Astrocyte (in vitro differentiated cells and primary cell): Measurements from ENCODE around the gene HSD17B11. TPM values are rescaled to one million over a fixed set of nuclear protein-coding genes. Genes with fewer than 3 reads are reported as not detected.
"Not testable (repeated sequence)": the region's sequence is repeated elsewhere in the genome, so short reads cannot be mapped to it uniquely, and the experiment has no call there.

Experiments used
- DNase-seq: peaks from one replicate; pipeline ENCODE4 v3.0.0-alpha.2; 2010; ENCODE audit warnings: low read depth
- FAIRE-seq: peaks from 2 replicates; lab custom pipeline; 2011; peaks lifted over from hg19 to GRCh38; lab: Jason Lieb, UNC
- H2AFZ ChIP-seq: 2 replicates; pipeline ENCODE4 v1.6.0; 2012; ENCODE audit warnings: low read depth, low read length, inconsistent platforms
- H3K27ac ChIP-seq: 2 replicates; pipeline ENCODE4 v1.5.1; 2011; ENCODE audit warnings: low read depth, low read length, inconsistent platforms
- H3K27me3 ChIP-seq: 2 replicates; pipeline ENCODE4 v1.6.0; 2011; ENCODE audit warnings: low read length, inconsistent platforms; ENCODE audit not compliant: insufficient read depth
- H3K36me3 ChIP-seq: 2 replicates; pipeline ENCODE4 v1.5.1; 2011; ENCODE audit warnings: low read length, inconsistent platforms; ENCODE audit not compliant: insufficient read depth
- H3K4me1 ChIP-seq: 2 replicates; pipeline ENCODE4 v1.5.1; 2011; ENCODE audit warnings: low read length, inconsistent platforms; ENCODE audit not compliant: insufficient read depth
- H3K4me2 ChIP-seq: 2 replicates; pipeline ENCODE4 v1.6.0; 2012; ENCODE audit warnings: low read length, inconsistent platforms
- H3K4me3 ChIP-seq: 2 replicates; pipeline ENCODE4 v1.5.1; 2011; ENCODE audit warnings: low read depth, mild to moderate bottlenecking, low read length, inconsistent platforms; ENCODE audit not compliant: insufficient read depth
- H3K79me2 ChIP-seq: 2 replicates; pipeline ENCODE4 v1.6.0; 2012; ENCODE audit warnings: mild to moderate bottlenecking, low read length, inconsistent platforms; ENCODE audit not compliant: insufficient read depth
- H3K9ac ChIP-seq: 2 replicates; pipeline ENCODE4 v1.6.0; 2012; ENCODE audit warnings: mild to moderate bottlenecking, low read length, inconsistent platforms
- H3K9me3 ChIP-seq: 2 replicates; pipeline ENCODE4 v1.5.1; 2012; ENCODE audit warnings: low read depth, mild to moderate bottlenecking, low read length, inconsistent platforms; ENCODE audit not compliant: insufficient read depth
- H4K20me1 ChIP-seq: 2 replicates; pipeline ENCODE4 v1.6.0; 2012; ENCODE audit warnings: low read length, inconsistent platforms; ENCODE audit not compliant: insufficient read depth
- H3K27ac Mint-ChIP-seq: one replicate; pipeline ENCODE4 v1.8.0; 2021; ENCODE audit warnings: mild to moderate bottlenecking, mixed read lengths; ENCODE audit not compliant: unreplicated experiment
- H3K27me3 Mint-ChIP-seq: one replicate; pipeline ENCODE4 v1.8.0; 2021; ENCODE audit warnings: low read depth, mixed read lengths; ENCODE audit not compliant: unreplicated experiment
- H3K36me3 Mint-ChIP-seq: one replicate; pipeline ENCODE4 v1.8.0; 2021; ENCODE audit warnings: low read depth, mixed read lengths; ENCODE audit not compliant: unreplicated experiment
- H3K4me1 Mint-ChIP-seq: one replicate; pipeline ENCODE4 v1.8.0; 2021; ENCODE audit warnings: low read depth, mixed read lengths; ENCODE audit not compliant: unreplicated experiment
- H3K4me3 Mint-ChIP-seq: one replicate; pipeline ENCODE4 v1.8.0; 2021; ENCODE audit warnings: mild to moderate bottlenecking, moderate library complexity, mixed read lengths; ENCODE audit not compliant: unreplicated experiment
- H3K9me3 Mint-ChIP-seq: one replicate; pipeline ENCODE4 v1.8.0; 2021; ENCODE audit warnings: mild to moderate bottlenecking, mixed read lengths; ENCODE audit not compliant: unreplicated experiment
- EZH2 ChIP-seq: IDR thresholded peaks from 2 replicates; pipeline ENCODE4 v1.6.1; 2012; ENCODE audit warnings: mild to moderate bottlenecking, low read length, inconsistent platforms; ENCODE audit not compliant: insufficient read depth
- total RNA-seq: library from RNA; stranded (reverse); gene quantifications from 2 replicates; pipeline ENCODE4 v1.2.1, GENCODE V29; 2021
- TF ChIP-seq, protein P1 (sequence below): IDR thresholded peaks from 2 replicates; pipeline ENCODE4 v1.5.1; 2011; ENCODE audit warnings: low read depth, mild to moderate bottlenecking, inconsistent platforms, low read length, moderate library complexity; ENCODE audit not compliant: insufficient read depth

HSD17B11 gene
- total RNA-seq, 1 donor from 2014 or later: 34.0 TPM

DNA sequence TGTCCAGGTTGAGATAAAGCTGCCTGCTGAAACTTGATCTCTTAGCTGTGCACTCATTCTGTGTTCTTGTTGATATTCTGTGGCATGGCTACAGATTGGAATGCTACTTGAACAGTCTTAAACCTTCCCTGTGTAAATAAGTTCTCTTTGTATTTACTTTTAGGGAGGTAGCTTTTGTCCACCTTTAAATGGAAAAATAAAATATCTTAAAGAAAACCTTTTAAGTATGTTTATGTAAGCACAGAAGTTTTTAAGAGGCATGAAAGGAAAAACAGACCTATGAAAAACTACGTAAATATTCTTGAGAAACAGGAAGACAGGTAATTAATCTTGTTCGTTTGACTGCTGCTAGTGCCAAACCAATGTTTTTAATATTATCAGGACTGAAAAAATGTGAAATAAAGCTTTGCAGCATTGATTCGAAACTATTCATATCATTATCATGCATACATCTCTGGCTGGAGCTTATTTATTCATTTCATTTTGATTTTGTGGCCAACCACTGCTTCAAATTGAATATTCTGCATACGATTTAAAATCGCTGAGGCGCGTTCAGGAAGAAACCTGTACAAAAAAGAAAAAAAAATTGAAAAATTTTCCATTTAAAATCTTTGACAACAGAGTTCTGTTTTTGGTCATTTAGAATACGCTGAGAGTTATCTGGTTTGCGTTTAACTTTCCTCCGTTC is 86.1 kb downstream of the HSD17B11 start:
- Histone ChIP-seq H3K27me3 (no peaks in the 10 kb centered on the region), H3K9ac (no peak overlapping the region), H3K79me2 (no peaks in the 10 kb centered on the region), H3K36me3 (no peaks in the 10 kb centered on the region), H3K27ac (no peak overlapping the region), H3K4me3 (no peak overlapping the region), H3K9me3 (no peaks in the 10 kb centered on the region), H3K4me1 (no peaks in the 10 kb centered on the region), H4K20me1 (no peaks in the 10 kb centered on the region), H2AFZ (no peak overlapping the region), H3K4me2 (no peak overlapping the region)
- no peaks in the 10 kb centered on the region for H3K4me1 Mint-ChIP-seq
- H3K27ac Mint-ChIP-seq: no peak overlapping the region
- H3K36me3 Mint-ChIP-seq: no peaks in the 10 kb centered on the region
- no peak overlapping the region for H3K4me3 Mint-ChIP-seq
- FAIRE-seq: no peak
- H3K27me3 Mint-ChIP-seq: no peaks in the 10 kb centered on the region
- peak; percentile 52 for DNase-seq
- TF ChIP-seq, protein P1, sequence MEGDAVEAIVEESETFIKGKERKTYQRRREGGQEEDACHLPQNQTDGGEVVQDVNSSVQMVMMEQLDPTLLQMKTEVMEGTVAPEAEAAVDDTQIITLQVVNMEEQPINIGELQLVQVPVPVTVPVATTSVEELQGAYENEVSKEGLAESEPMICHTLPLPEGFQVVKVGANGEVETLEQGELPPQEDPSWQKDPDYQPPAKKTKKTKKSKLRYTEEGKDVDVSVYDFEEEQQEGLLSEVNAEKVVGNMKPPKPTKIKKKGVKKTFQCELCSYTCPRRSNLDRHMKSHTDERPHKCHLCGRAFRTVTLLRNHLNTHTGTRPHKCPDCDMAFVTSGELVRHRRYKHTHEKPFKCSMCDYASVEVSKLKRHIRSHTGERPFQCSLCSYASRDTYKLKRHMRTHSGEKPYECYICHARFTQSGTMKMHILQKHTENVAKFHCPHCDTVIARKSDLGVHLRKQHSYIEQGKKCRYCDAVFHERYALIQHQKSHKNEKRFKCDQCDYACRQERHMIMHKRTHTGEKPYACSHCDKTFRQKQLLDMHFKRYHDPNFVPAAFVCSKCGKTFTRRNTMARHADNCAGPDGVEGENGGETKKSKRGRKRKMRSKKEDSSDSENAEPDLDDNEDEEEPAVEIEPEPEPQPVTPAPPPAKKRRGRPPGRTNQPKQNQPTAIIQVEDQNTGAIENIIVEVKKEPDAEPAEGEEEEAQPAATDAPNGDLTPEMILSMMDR: no peak
- TF ChIP-seq EZH2: no peak
- no peaks in the 10 kb centered on the region for H3K9me3 Mint-ChIP-seq

DNA sequence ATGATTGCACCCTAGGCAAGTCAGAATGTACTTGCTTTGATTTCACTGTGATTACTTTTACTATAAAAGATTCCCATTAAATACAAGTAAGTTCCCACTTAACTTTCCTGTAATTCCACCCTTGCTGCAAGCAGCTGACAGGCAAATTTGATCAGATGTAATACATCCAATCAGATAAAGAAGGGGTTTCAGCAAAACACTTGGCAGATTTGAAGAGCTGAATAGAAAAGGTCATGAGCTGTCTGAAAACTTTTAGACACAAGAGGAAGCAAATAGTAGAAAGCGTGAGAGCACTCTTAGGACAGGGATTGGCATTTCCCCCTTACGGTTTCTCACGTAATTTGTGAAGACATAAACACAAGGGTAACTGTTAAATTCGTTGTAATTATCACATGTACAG is 91.1 kb downstream of the HSD17B11 start:
- no peak for DNase-seq
- H3K27me3 ChIP-seq: no peaks in the 10 kb centered on the region
- no peaks in the 10 kb centered on the region for H4K20me1 ChIP-seq
- no peak overlapping the region for H2AFZ ChIP-seq
- H3K36me3 ChIP-seq: no peaks in the 10 kb centered on the region
- H3K4me3 ChIP-seq: no peak overlapping the region
- H3K4me3 Mint-ChIP-seq: no peak overlapping the region
- no peaks in the 10 kb centered on the region for H3K4me1 ChIP-seq
- no peak overlapping the region for H3K27ac Mint-ChIP-seq
- H3K27me3 Mint-ChIP-seq: no peaks in the 10 kb centered on the region
- H3K9ac ChIP-seq: no peak overlapping the region
- no peak overlapping the region for H3K27ac ChIP-seq
- no peak for FAIRE-seq
- no peaks in the 10 kb centered on the region for H3K36me3 Mint-ChIP-seq
- H3K9me3 Mint-ChIP-seq: no peaks in the 10 kb centered on the region
- H3K4me1 Mint-ChIP-seq: no peaks in the 10 kb centered on the region
- no peak overlapping the region for H3K4me2 ChIP-seq
- TF ChIP-seq, protein P1: no peak
- no peak for TF ChIP-seq EZH2
- no peaks in the 10 kb centered on the region for H3K9me3 ChIP-seq
- H3K79me2 ChIP-seq: no peaks in the 10 kb centered on the region

DNA sequence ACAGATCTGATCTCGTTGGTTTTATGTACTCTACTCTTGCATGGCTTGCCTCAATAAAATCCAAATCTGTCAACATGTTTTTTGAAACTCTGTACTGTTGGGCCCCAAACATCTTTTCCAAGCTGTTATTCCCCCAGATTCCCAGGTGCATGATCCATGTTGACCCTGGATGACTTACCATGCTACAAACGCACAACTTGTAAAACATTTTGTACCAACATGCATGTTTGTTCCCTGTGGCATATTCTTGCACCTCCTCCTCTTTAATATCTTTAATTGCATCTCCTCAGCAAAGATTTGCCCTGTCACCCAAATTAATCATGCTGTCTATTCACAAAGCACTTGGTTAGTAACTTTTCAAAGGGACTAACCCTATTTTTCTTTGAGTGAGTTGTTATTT is 92.6 kb downstream of the HSD17B11 start:
- no peak for TF ChIP-seq EZH2
- TF ChIP-seq, protein P1: no peak

DNA sequence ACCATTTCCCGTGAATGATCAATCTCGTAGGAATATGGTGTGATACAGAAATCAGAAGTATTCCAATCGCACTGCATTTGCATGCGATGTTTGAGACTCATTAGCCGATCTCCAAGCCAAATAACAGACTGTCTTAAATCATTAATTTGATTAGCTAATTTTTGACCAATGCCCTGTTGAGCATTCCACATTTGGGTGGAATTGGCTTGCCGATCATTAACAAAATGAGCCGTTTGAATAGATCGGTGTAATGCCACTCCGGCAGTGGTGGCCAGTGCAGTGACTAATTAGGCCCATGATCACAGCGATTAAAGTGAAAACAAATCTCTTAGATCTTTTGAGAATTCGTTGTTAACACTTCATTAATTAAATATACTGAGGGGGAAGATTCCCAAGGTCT is 96.1 kb downstream of the HSD17B11 start:
- not testable (repeated sequence) for H3K27ac ChIP-seq, H3K27me3 ChIP-seq, H4K20me1 ChIP-seq, H3K9me3 ChIP-seq, H3K79me2 ChIP-seq, H3K36me3 ChIP-seq, H3K9me3 Mint-ChIP-seq, H2AFZ ChIP-seq, H3K4me1 ChIP-seq, H3K27me3 Mint-ChIP-seq, DNase-seq, H3K4me3 Mint-ChIP-seq, H3K4me1 Mint-ChIP-seq, H3K9ac ChIP-seq, H3K36me3 Mint-ChIP-seq, H3K4me2 ChIP-seq, FAIRE-seq, H3K4me3 ChIP-seq, H3K27ac Mint-ChIP-seq

More for the DNA sequence above, 92.6 kb downstream of the HSD17B11 start:
- no peak overlapping the region for H3K27ac ChIP-seq
- H3K4me3 ChIP-seq: no peak overlapping the region
- H3K27me3 Mint-ChIP-seq: no peaks in the 10 kb centered on the region
- FAIRE-seq (no peak), DNase-seq (no peak)
- no peaks in the 10 kb centered on the region for H3K79me2 ChIP-seq
- H3K27me3 ChIP-seq: no peaks in the 10 kb centered on the region
- no peak overlapping the region for H3K4me2 ChIP-seq
- H3K4me3 Mint-ChIP-seq: no peak overlapping the region
- no peaks in the 10 kb centered on the region for H3K36me3 ChIP-seq
- H3K4me1 ChIP-seq: no peaks in the 10 kb centered on the region
- no peak overlapping the region for H2AFZ ChIP-seq
- H4K20me1 ChIP-seq: no peaks in the 10 kb centered on the region
- H3K27ac Mint-ChIP-seq: no peak overlapping the region
- H3K9me3 ChIP-seq: no peaks in the 10 kb centered on the region
- no peaks in the 10 kb centered on the region for H3K36me3 Mint-ChIP-seq
- no peak overlapping the region for H3K9ac ChIP-seq
- H3K9me3 Mint-ChIP-seq: peaks cover 6% of the 10 kb centered on the region
- no peaks in the 10 kb centered on the region for H3K4me1 Mint-ChIP-seq
